GM12892 (cell line): ENCODE data around the gene SMURF2.
"Not testable (repeated sequence)": the region's sequence is repeated elsewhere in the genome, so short reads cannot be mapped to it uniquely, and the experiment has no call there.

Source experiments
- POLR2A ChIP-seq: IDR thresholded peaks from 2 replicates; pipeline ENCODE4 v1.6.1; 2011; ENCODE audit warnings: low read depth, low read length, control low read depth
- POLR2AphosphoS5 ChIP-seq: IDR thresholded peaks from 2 replicates; pipeline ENCODE4 v1.6.1; 2011; ENCODE audit warnings: low read depth, low read length, control low read depth

DNA sequence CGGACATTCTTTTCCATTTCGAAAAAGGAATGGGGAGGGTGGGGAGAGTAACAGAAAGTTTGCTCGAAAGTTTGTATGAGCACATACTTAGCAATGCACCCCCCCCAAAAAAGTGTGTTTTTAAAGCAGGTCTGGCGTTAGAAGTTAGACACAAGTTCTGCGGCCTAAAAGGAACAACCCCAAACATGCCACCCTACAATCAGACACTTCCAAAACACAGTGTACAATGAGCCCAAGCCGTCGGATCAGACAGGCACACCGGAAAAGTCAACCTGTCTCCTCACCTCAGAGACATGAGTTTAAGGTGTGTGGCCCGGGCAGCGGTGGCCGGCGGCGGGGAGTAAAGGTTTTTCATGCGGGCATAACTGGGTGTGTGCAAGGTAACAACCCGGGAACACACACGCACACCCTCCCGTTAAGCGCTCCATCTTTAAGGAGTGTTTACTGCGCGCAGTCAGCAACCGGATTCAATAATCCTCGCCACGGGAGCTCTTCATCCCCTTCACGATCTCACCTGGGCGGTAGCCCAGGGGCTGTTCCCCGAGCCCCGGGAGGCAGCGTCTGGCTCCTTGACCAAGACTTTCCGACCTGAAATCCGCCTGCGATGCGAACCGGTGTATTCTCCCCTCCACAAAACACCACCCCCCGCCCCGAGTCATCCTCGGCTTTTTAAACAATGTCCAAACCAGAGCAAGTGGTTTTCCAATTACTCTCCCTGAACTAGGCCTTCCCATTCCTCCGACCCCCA is 955 bp downstream of the SMURF2 start:
- not testable (repeated sequence) for TF ChIP-seq POLR2A, POLR2AphosphoS5
